OCI-LY7 (cell line): ENCODE measurements around the gene XRN2. TPM values are rescaled to one million over a fixed set of nuclear protein-coding genes. Genes with fewer than 3 reads are reported as not detected.

Experiments used
- BruUV-seq: library from RNA; stranded (reverse); fragments of 400-500 nt; replicated peaks from 2 replicates; lab custom pipeline; 2021; lab: Mats Ljungman, UMichigan
- CTCF ChIA-PET: fragments of 300-600 bp; sonication (Branson Sonifier 250); formaldehyde crosslinking; loops from one replicate; lab custom pipeline; 2022; ENCODE audit warnings: antibody characterized with exemption; ENCODE audit not compliant: unreplicated experiment; lab: Charles Lee
- POLR2A ChIA-PET: fragments of 300-600 bp; sonication (Branson Sonifier 250); formaldehyde crosslinking; loops from one replicate; lab custom pipeline; 2022; ENCODE audit warnings: antibody characterized with exemption; lab: Charles Lee
- DNase-seq: peaks from one replicate; pipeline ENCODE4 v3.0.0-alpha.2; 2015; ENCODE audit warnings: low spot score
- H2AFZ ChIP-seq: fragments of 200-600 bp; sonication (generic), shearing (Covaris generic); 2 replicates; pipeline ENCODE4 v1.6.1; 2014; ENCODE audit warnings: mild to moderate bottlenecking, antibody characterized with exemption, low read length, moderate library complexity
- H3K27ac ChIP-seq: fragments of 200-600 bp; sonication (generic); 2 replicates; pipeline ENCODE4 v1.5.1; 2014; ENCODE audit warnings: mixed run types, low read depth, mild to moderate bottlenecking, moderate library complexity, low read length, inconsistent platforms; ENCODE audit not compliant: poor library complexity, severe bottlenecking
- H3K36me3 ChIP-seq: fragments of 200-600 bp; sonication (generic); 2 replicates; pipeline ENCODE4 v1.6.1; 2014; ENCODE audit warnings: mild to moderate bottlenecking, antibody characterized with exemption, low read length, moderate library complexity, mixed read lengths; ENCODE audit not compliant: insufficient read depth
- H3K4me1 ChIP-seq: fragments of 200-600 bp; sonication (generic); 2 replicates; pipeline ENCODE4 v1.5.1; 2014; ENCODE audit warnings: mild to moderate bottlenecking, low read length; ENCODE audit not compliant: insufficient read depth, poor library complexity, severe bottlenecking
- H3K4me2 ChIP-seq: fragments of 200-600 bp; sonication (generic); 2 replicates; pipeline ENCODE4 v1.6.1; 2014; ENCODE audit warnings: mild to moderate bottlenecking, low read length
- H3K4me3 ChIP-seq: fragments of 200-600 bp; sonication (generic); 2 replicates; pipeline ENCODE4 v1.5.1; 2014; ENCODE audit warnings: mild to moderate bottlenecking, low read depth, low read length; ENCODE audit not compliant: poor library complexity, severe bottlenecking
- H3K79me2 ChIP-seq: fragments of 200-600 bp; sonication (generic); 2 replicates; pipeline ENCODE4 v1.6.1; 2016; ENCODE audit warnings: low read depth, mild to moderate bottlenecking, low read length, moderate library complexity, mixed read lengths; ENCODE audit not compliant: insufficient read depth
- H3K9me2 ChIP-seq: fragments of 200-600 bp; sonication (generic); 2 replicates; pipeline ENCODE4 v1.6.1; 2016; ENCODE audit warnings: mild to moderate bottlenecking, low read length, mixed read lengths; ENCODE audit not compliant: insufficient read depth
- H3K9me3 ChIP-seq: fragments of 200-600 bp; sonication (generic); 2 replicates; pipeline ENCODE4 v1.6.1; 2014; ENCODE audit warnings: mild to moderate bottlenecking, mixed run types, low read length, mixed read lengths
- H4K20me1 ChIP-seq: fragments of 200-600 bp; sonication (generic); 2 replicates; pipeline ENCODE4 v1.6.1; 2014; ENCODE audit warnings: mild to moderate bottlenecking, antibody characterized with exemption, low read length, moderate library complexity, mixed read lengths; ENCODE audit not compliant: insufficient read depth
- EZH2phosphoT487 ChIP-seq: fragments of 200-600 bp; sonication (generic); IDR thresholded peaks from 2 replicates; pipeline ENCODE4 v1.6.1; 2018; ENCODE audit warnings: low read depth, borderline replicate concordance, mild to moderate bottlenecking, mixed run types, antibody characterized with exemption, low read length, moderate library complexity, mixed read lengths
- intact Hi-C: fragments of 100-400 bp; cut with micrococcal nuclease; formaldehyde crosslinking; loops from one replicate; pipeline ENCODE4 v1.10.0; 2022; ENCODE audit not compliant: unreplicated experiment
- total RNA-seq, 2 experiments: library from RNA; depleted of rRNA in 1 of 2; stranded (reverse); fragments of >200 nt in 1 of 2; shearing (Covaris generic) in 1 of 2; gene quantifications; 2 replicates each; pipeline ENCODE4 v1.2.3, GENCODE V29; 2014 to 2022
- TF ChIP-seq, protein P1 (sequence below): fragments of 200-600 bp; sonication (generic); conservative IDR thresholded peaks from 2 replicates; pipeline ENCODE4 v1.5.1; 2014; ENCODE audit warnings: mild to moderate bottlenecking, antibody characterized with exemption, low read length, moderate library complexity, mixed read lengths

The XRN2 gene
- total RNA-seq, 2 experiments from 2014 or later: 47.9 to 50.3 TPM

DNA sequence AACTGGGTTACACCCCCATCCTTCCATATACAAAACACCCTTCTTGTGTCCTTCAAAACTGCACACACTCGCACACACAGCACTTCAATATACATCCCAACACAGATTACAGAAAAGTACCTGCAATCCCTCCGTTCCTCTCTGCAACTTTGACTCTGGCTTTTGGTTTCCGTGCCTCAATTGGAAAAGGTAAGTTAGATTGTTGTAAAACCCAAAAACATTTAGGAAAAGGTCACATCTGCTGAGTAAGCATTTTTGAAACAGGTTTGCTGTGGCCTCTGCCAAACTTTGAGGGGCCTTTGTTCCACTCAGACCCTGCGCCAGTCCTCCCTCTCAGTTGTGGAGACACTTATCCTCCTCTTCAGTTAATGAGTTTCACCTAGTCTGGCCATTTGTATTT lies 90.0 kb downstream of the XRN2 start:
- no peak overlapping the region for H3K27ac ChIP-seq
- H3K36me3 ChIP-seq: peaks cover 26% of the 10 kb centered on the region; the same call in 1 of the 2 replicates
- DNase-seq: no peak
- no peak overlapping the region for H2AFZ ChIP-seq
- no peak overlapping the region for H3K4me3 ChIP-seq
- H3K9me3 ChIP-seq: no peaks in the 10 kb centered on the region
- no peaks in the 10 kb centered on the region for H3K4me1 ChIP-seq
- CTCF ChIA-PET: no interaction called here
- H3K9me2 ChIP-seq: no peaks in the 10 kb centered on the region
- H4K20me1 ChIP-seq: no peaks in the 10 kb centered on the region
- no TSS peak for BruUV-seq
- TF ChIP-seq, protein P1, sequence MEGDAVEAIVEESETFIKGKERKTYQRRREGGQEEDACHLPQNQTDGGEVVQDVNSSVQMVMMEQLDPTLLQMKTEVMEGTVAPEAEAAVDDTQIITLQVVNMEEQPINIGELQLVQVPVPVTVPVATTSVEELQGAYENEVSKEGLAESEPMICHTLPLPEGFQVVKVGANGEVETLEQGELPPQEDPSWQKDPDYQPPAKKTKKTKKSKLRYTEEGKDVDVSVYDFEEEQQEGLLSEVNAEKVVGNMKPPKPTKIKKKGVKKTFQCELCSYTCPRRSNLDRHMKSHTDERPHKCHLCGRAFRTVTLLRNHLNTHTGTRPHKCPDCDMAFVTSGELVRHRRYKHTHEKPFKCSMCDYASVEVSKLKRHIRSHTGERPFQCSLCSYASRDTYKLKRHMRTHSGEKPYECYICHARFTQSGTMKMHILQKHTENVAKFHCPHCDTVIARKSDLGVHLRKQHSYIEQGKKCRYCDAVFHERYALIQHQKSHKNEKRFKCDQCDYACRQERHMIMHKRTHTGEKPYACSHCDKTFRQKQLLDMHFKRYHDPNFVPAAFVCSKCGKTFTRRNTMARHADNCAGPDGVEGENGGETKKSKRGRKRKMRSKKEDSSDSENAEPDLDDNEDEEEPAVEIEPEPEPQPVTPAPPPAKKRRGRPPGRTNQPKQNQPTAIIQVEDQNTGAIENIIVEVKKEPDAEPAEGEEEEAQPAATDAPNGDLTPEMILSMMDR: no peak
- TF ChIP-seq EZH2phosphoT487: no peak
- intact Hi-C loops: no loop called here
- 0 out of 2 replicates have a peak overlapping the region, but pooled peaks have one; percentile 27 for H3K4me2 ChIP-seq
- H3K79me2 ChIP-seq: no peaks in the 10 kb centered on the region
- POLR2A ChIA-PET: interaction anchor here (0.6 to 0.7 kb wide), 2 partner anchors 11 to 1314 kb away, joined by 3 read pairs; no protein-coding TSS in a partner anchor

DNA sequence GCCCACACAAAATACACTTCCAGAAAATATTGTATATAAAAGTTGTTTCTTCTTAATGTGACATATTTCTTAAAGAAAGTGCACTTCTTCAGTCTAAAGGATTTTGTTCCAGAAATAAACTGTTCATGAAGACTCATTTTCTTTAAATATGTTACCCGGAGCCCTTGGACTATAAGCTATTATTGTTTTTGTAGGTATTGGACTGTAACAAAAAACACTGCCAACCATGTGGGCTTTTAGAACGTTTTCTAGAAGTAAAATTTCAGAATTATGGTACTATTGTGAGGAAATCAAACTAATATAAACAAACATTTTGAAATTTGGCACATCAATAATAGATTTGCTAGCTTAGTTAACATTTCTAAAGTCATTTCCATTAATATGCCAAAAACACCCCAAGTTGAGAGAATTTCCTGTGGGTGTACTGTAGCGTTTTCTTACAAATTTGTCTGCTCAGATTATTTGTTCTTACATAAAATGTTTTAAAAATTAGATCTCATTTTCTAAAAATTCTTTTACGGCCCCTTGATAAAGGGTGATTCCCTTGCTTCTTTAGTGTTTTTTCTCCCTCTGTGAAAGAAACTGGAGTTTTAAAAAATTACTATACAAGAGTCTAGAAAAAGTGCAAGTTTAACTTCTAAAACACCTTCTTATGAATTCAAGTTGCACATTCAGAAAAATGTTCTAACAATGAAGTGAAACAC lies 90.8 kb downstream of the XRN2 start:
- Histone ChIP-seq H3K27ac (no peak overlapping the region), H4K20me1 (no peaks in the 10 kb centered on the region), H2AFZ (no peak overlapping the region), H3K4me3 (no peak overlapping the region), H3K9me2 (no peaks in the 10 kb centered on the region), H3K36me3 (peaks cover 18% of the 10 kb centered on the region; the same call in 1 of the 2 replicates), H3K79me2 (no peaks in the 10 kb centered on the region), H3K9me3 (no peaks in the 10 kb centered on the region), H3K4me2 (no peak overlapping the region), H3K4me1 (no peaks in the 10 kb centered on the region)
- intact Hi-C loops: no loop called here
- no TSS peak for BruUV-seq
- ChIA-PET POLR2A (interaction anchor here (0.6 to 0.8 kb wide), 4 partner anchors 12 to 1315 kb away, joined by 3 read pairs; no protein-coding TSS in a partner anchor), CTCF (no interaction called here)
- TF ChIP-seq, protein P1: no peak
- TF ChIP-seq EZH2phosphoT487: no peak
- DNase-seq: no peak

DNA sequence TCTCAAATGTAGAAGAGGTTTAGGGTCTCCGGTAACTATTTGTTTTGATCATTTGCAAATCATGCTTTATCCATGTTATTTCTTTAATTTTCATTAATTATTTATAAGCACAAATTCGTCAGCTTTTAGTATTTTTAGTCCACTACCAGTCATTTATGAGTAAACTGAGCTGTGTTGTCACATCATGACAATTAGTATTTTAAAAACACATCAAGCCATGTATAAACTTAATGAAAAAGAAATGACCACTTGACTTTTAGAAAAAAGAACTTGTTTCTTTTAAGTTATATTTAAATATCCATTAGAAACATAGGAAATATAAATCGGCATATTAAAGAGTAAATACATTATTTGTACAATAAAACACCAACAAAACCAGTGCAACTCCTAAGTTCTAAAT lies 91.4 kb downstream of the XRN2 start:
- no peak overlapping the region for H2AFZ ChIP-seq
- H3K27ac ChIP-seq: no peak overlapping the region
- BruUV-seq: no TSS peak

More for the DNA sequence above, 91.4 kb downstream of the XRN2 start:
- POLR2A ChIA-PET: no interaction called here
- H3K9me3 ChIP-seq: no peaks in the 10 kb centered on the region
- H3K79me2 ChIP-seq: no peaks in the 10 kb centered on the region
- TF ChIP-seq, protein P1: no peak
- TF ChIP-seq EZH2phosphoT487: no peak
- H4K20me1 ChIP-seq: no peaks in the 10 kb centered on the region
- DNase-seq: no peak
- H3K4me2 ChIP-seq: no peak overlapping the region
- no peak overlapping the region for H3K4me3 ChIP-seq
- CTCF ChIA-PET: no interaction called here
- H3K4me1 ChIP-seq: no peaks in the 10 kb centered on the region
- intact Hi-C loops: no loop called here
- H3K36me3 ChIP-seq: peaks cover 12% of the 10 kb centered on the region; the same call in 1 of the 2 replicates
- no peaks in the 10 kb centered on the region for H3K9me2 ChIP-seq
